ENCODE data around the gene STAT5B.

The STAT5B gene

GRCh38 chr17:42200706-42201457, 75.3 kb downstream of the STAT5B start:
- in situ Hi-C loops (cut with HindIII; ENCODE audit: low sequenced_read_pairs), result no loop called here
- no peak for TF ChIP-seq CTCF (IDR thresholded peaks at IDR 0.05; ENCODE audit: low read depth, low read length)
- DNase-seq (ENCODE audit: low read depth, low spot score), result peak; percentile 42
- H3K4me3 ChIP-seq (ENCODE audit: low read depth, low read length), result no peak overlapping the region

GRCh38 chr17:42199416-42200011, 76.7 kb downstream of the STAT5B start:
- no peak for TF ChIP-seq CTCF (IDR thresholded peaks at IDR 0.05; ENCODE audit: low read depth, low read length)
- in situ Hi-C loops (cut with HindIII; ENCODE audit: low sequenced_read_pairs), result no loop called here
- no peak overlapping the region for H3K4me3 ChIP-seq (ENCODE audit: low read depth, low read length)
- no peak for DNase-seq (ENCODE audit: low read depth, low spot score)

GRCh38 chr17:42198897-42199296, 77.3 kb downstream of the STAT5B start:
- DNase-seq (ENCODE audit: low read depth, low spot score), result no peak
- no peak overlapping the region for H3K4me3 ChIP-seq (ENCODE audit: low read depth, low read length)
- TF ChIP-seq CTCF (IDR thresholded peaks at IDR 0.05; ENCODE audit: low read depth, low read length), result no peak
- in situ Hi-C loops (cut with HindIII; ENCODE audit: low sequenced_read_pairs), result no loop called here

- no peak for TF ChIP-seq CTCF (IDR thresholded peaks at IDR 0.05; ENCODE audit: low read depth, low read length)
- in situ Hi-C loops (cut with HindIII; ENCODE audit: low sequenced_read_pairs), result no loop called here
- no peak overlapping the region for H3K4me3 ChIP-seq (ENCODE audit: low read depth, low read length)
- DNase-seq (ENCODE audit: low read depth, low spot score), result no peak
Measured at GRCh38 chr17:42197564-42198156, 78.5 kb downstream of the STAT5B start.

GRCh38 chr17:42193969-42194899, 82.0 kb downstream of the STAT5B start, which contains the start of gene GHDC:
Gene GHDC, minus strand, starts transcription at chr17:42194494. Its CDS starts 913 bp downstream, at chr17:42193581.
- in situ Hi-C loops (cut with HindIII; ENCODE audit: low sequenced_read_pairs), result no loop called here
- peak; percentile 67 for DNase-seq (ENCODE audit: low read depth, low spot score)
- H3K4me3 ChIP-seq (ENCODE audit: low read depth, low read length), result peak within 1 kb of the TSS; percentile 61
- no peak for TF ChIP-seq CTCF (IDR thresholded peaks at IDR 0.05; ENCODE audit: low read depth, low read length)

Data from astrocyte of the spinal cord (primary cell).